Skeletal muscle satellite cell (primary cell): ENCODE results near the gene TMEM184B.
"Not testable (repeated sequence)": the region's sequence is repeated elsewhere in the genome, so short reads cannot be mapped to it uniquely, and the experiment has no call there.

ENCODE experiments used
- H3K27me3 ChIP-seq: 2 replicates; pipeline ENCODE4 v1.7.0; 2013; ENCODE audit warnings: low read length; ENCODE audit not compliant: control insufficient read depth, insufficient read depth
- H3K36me3 ChIP-seq: 2 replicates; pipeline ENCODE4 v1.7.0; 2013; ENCODE audit warnings: mild to moderate bottlenecking, control low read depth, low read length; ENCODE audit not compliant: insufficient read depth
- H3K4me1 ChIP-seq: 2 replicates; pipeline ENCODE4 v1.7.0; 2013; ENCODE audit warnings: low read length; ENCODE audit not compliant: control insufficient read depth, insufficient read depth
- H3K4me2 ChIP-seq: 2 replicates; pipeline ENCODE4 v1.7.0; 2013; ENCODE audit warnings: mild to moderate bottlenecking, low read length
- H3K4me3 ChIP-seq: 2 replicates; pipeline ENCODE4 v1.7.0; 2013; ENCODE audit warnings: low read length
- H3K9ac ChIP-seq: 2 replicates; pipeline ENCODE4 v1.7.0; 2013; ENCODE audit warnings: mild to moderate bottlenecking, low read depth, low read length, moderate library complexity
- H3K9me3 ChIP-seq: replicated peaks from 2 replicates; pipeline ENCODE4 v1.7.0; 2013; ENCODE audit warnings: mild to moderate bottlenecking, control low read depth, low read length

TMEM184B gene

GRCh38 chr22:38177926-38178604 lies 94.7 kb downstream of the TMEM184B start:
- peak overlapping the region; percentile 68 for H3K9ac ChIP-seq

DNA sequence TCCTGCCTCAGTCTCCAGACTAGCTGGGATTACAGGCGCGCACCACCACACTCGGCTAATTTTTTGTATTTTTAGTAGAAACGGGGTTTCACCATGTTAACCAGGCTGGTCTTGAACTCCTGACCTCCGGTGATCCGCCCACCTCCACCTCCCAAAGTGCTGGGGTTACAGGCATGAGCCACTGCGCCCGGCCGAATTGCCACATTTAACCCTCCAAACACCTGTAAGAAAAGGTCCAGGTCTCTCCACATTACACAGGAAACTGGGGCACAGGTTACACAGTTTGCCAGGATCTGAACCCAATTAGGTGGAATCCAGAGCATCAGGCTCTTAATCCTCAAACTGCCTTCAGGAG lies 95.3 kb downstream of the TMEM184B start:
- H3K36me3 ChIP-seq, H3K4me3 ChIP-seq, H3K27me3 ChIP-seq, H3K9me3 ChIP-seq: not testable (repeated sequence)
- H3K4me1 ChIP-seq, result peaks cover 73% of the 10 kb centered on the region
- H3K9ac ChIP-seq, result peak overlapping the region; percentile 68
- H3K4me2 ChIP-seq, result peak overlapping the region; percentile 47

More at GRCh38 chr22:38177926-38178604, 94.7 kb downstream of the TMEM184B start:
- H3K4me2 ChIP-seq, result peak overlapping the region; percentile 47
- H3K4me1 ChIP-seq, result peaks cover 68% of the 10 kb centered on the region
- H3K36me3 ChIP-seq, result no peaks in the 10 kb centered on the region
- H3K9me3 ChIP-seq, result no peaks in the 10 kb centered on the region
- H3K27me3 ChIP-seq, result no peaks in the 10 kb centered on the region
- no peak overlapping the region for H3K4me3 ChIP-seq

DNA sequence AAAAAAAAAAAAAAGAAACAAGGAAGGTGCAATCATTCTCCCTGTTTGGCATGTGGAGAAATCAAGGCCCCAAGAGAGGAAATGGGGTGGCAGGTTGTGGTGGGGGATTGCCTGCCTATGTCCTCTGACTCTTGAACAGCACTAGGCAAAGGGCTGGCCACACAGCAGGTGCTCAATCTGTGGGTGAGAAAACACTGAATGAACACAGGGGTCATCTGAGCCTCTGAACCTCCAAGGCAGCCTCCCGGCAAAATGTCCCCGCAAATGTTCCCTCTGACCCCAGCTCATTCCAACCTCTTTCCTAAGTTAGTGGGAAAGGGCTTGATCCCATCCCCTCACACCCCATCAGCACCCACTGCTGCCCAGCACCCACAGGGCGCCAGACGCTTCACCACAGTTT lies 95.8 kb downstream of the TMEM184B start:
- H3K9ac ChIP-seq, result peak overlapping the region; percentile 54
- H3K36me3 ChIP-seq, result no peaks in the 10 kb centered on the region
- H3K4me2 ChIP-seq, result no peak overlapping the region
- H3K4me3 ChIP-seq, result no peak overlapping the region
- no peaks in the 10 kb centered on the region for H3K27me3 ChIP-seq
- H3K4me1 ChIP-seq, result peaks cover 76% of the 10 kb centered on the region
- no peaks in the 10 kb centered on the region for H3K9me3 ChIP-seq

DNA sequence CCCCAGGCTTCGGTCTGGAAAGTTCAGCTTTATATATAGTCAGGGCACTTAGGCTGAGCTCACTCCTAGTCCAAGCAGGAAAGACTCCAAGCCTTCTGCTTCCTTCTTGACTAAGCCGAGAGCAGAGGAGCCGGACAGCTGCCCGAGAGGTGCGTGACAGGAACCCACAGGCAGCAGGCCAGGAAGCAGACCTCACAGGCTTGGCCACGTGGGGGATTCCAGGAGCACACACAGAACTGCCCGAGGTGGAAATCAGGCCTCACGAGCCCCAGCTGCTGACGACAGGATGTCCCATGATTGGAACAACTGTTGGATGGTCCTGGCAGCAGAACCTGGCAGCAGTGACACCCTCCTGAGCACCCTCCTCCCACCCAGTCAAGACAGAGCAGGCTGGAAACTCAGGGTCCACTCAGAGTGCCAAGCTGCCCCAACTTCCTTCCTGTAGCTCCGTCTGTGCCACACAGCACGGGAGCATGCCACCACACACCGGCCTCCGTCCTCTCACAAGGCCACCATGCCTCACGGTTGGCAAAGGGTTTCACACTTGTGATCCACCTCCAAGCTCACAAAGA lies 96.6 kb downstream of the TMEM184B start:
- H3K27me3 ChIP-seq, result no peaks in the 10 kb centered on the region
- H3K4me1 ChIP-seq, result peaks cover 75% of the 10 kb centered on the region
- H3K4me2 ChIP-seq, result peak overlapping the region; percentile 42
- no peaks in the 10 kb centered on the region for H3K36me3 ChIP-seq
- peak overlapping the region; percentile 68 for H3K9ac ChIP-seq
- no peak overlapping the region for H3K4me3 ChIP-seq
- no peaks in the 10 kb centered on the region for H3K9me3 ChIP-seq

DNA sequence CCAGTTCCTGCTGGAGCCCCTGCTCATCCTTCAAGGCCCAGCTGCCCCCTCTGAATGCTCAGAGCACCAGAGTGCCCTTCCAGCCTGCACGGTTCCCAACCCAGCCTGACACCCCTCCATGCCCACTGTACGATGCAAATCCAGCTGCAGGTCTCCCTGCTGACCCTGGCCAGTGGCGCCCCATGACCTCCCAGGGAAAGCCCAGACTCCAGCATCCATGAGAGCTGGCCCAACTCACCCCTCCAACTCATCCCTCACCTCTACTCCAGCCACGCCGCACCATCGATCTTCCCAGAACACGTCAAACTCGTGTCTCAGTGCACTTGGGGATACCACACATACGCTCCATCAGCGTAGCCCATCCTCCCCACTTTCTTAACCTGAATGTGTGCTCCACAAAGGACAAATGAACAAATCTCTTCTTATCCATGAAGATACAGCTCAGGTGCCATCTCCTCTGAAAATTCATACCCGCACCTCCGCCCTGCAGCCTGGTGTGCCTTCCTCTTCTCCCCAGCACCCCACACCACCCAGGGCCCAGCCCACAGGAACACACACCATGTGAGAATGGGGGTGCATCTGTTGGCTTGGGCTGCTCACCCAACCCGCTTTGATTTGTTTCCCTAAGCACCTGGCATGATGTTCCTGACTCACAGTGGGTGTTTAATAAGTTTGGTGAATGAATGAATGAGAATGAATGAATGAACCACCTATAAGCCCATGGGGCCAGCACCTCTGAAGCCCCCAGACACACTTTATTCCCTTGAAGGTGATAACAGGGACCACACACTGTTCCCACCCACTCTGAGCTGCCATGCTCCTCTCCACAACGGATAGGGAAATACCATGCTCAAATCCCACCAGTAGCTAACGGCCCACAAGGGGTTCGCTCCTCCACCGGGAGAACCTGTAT lies 97.3 kb downstream of the TMEM184B start:
- no peaks in the 10 kb centered on the region for H3K27me3 ChIP-seq
- H3K9me3 ChIP-seq, result no peaks in the 10 kb centered on the region
- H3K4me3 ChIP-seq, result no peak overlapping the region
- peak overlapping the region; percentile 42 for H3K4me2 ChIP-seq
- H3K4me1 ChIP-seq, result peaks cover 67% of the 10 kb centered on the region
- H3K9ac ChIP-seq, result peak overlapping the region; percentile 68
- H3K36me3 ChIP-seq, result no peaks in the 10 kb centered on the region

DNA sequence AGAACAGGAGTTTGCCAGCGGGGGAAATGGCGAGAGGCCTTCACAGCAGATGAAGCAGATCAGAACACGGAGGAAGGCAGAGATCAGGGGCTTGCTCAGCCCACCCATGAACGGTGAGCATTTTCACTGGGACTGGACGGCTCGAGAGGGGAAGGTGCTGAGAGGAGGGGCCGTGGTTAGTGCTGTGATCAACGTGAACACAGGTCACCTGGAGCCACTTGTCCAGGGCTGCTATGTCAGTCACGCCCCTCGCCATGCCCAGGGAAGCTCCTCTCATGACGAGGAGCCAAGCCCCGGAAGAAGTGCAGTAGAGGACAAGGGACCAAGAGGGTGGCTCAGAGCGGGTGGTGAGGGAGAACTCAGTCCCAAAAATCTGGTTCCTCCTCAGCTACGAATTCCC lies 98.2 kb downstream of the TMEM184B start:
- Histone ChIP-seq H3K4me1 (peaks cover 59% of the 10 kb centered on the region), H3K36me3 (no peaks in the 10 kb centered on the region), H3K27me3 (no peaks in the 10 kb centered on the region), H3K9me3 (no peaks in the 10 kb centered on the region), H3K4me3 (no peak overlapping the region), H3K4me2 (no peak overlapping the region), H3K9ac (no peak overlapping the region)

GRCh38 chr22:38173641-38173906 lies 99.2 kb downstream of the TMEM184B start:
- Histone ChIP-seq H3K4me2 (no peak overlapping the region), H3K4me3 (no peak overlapping the region), H3K9me3 (no peaks in the 10 kb centered on the region), H3K36me3 (no peaks in the 10 kb centered on the region), H3K27me3 (no peaks in the 10 kb centered on the region), H3K9ac (no peak overlapping the region), H3K4me1 (peaks cover 51% of the 10 kb centered on the region)

GRCh38 chr22:38172832-38173640 lies 99.8 kb downstream of the TMEM184B start:
- H3K9ac ChIP-seq, result peak overlapping the region; percentile 43
- H3K36me3 ChIP-seq, result no peaks in the 10 kb centered on the region
- H3K27me3 ChIP-seq, result no peaks in the 10 kb centered on the region
- peaks cover 45% of the 10 kb centered on the region for H3K4me1 ChIP-seq
- H3K4me2 ChIP-seq, result peak overlapping the region; percentile 39
- H3K4me3 ChIP-seq, result peak overlapping the region; percentile 10
- H3K9me3 ChIP-seq, result no peaks in the 10 kb centered on the region

- Histone ChIP-seq H3K9me3 (no peaks in the 10 kb centered on the region), H3K4me1 (peaks cover 42% of the 10 kb centered on the region), H3K27me3 (no peaks in the 10 kb centered on the region), H3K36me3 (no peaks in the 10 kb centered on the region), H3K9ac (peak overlapping the region; percentile 43), H3K4me3 (no peak overlapping the region), H3K4me2 (peak overlapping the region; percentile 39)
Observed at GRCh38 chr22:38171927-38172831, 100.6 kb downstream of the TMEM184B start.

- H3K4me3 ChIP-seq, result no peak overlapping the region
- H3K4me2 ChIP-seq, result no peak overlapping the region
- H3K27me3 ChIP-seq, result no peaks in the 10 kb centered on the region
- no peaks in the 10 kb centered on the region for H3K9me3 ChIP-seq
- no peak overlapping the region for H3K9ac ChIP-seq
- H3K4me1 ChIP-seq, result peaks cover 34% of the 10 kb centered on the region
- H3K36me3 ChIP-seq, result no peaks in the 10 kb centered on the region
Observed at GRCh38 chr22:38170469-38170868, 102.3 kb downstream of the TMEM184B start.
